GM12801 (cell line): ENCODE results near the gene NLRP9.
"Not testable (repeated sequence)": the region's sequence is repeated elsewhere in the genome, so short reads cannot be mapped to it uniquely, and the experiment has no call there.

Experiments
- TF ChIP-seq, protein P1 (sequence below): IDR thresholded peaks from one replicate; pipeline ENCODE4 v1.5.1; 2011; ENCODE audit warnings: control low read depth; ENCODE audit not compliant: insufficient read length; ENCODE audit errors: extremely low read depth

The NLRP9 gene

DNA sequence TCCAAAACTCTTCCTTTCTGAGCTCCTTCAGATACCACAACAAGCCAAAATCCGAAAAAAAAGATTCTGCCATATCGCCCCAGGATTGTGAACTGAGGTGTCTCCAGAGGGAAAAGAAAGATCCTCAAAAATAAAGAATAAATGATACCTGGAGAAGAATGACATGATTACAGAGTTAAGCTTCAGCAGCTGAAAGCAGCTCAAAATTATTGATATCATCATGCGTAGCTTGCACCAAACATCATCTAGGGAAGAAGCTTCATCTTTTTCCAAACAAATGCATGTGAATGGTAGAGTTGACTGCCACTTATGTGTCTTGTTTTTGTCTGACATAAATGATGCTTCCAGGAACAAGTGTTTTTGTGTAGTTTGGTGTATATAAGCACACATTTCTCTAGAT, at the start of gene NLRP9:
TSS of gene NLRP9 (minus strand) at position 101 of the 400 bp plus-strand sequence. CDS start at position 73, 28 bp downstream.
- TF ChIP-seq, protein P1, sequence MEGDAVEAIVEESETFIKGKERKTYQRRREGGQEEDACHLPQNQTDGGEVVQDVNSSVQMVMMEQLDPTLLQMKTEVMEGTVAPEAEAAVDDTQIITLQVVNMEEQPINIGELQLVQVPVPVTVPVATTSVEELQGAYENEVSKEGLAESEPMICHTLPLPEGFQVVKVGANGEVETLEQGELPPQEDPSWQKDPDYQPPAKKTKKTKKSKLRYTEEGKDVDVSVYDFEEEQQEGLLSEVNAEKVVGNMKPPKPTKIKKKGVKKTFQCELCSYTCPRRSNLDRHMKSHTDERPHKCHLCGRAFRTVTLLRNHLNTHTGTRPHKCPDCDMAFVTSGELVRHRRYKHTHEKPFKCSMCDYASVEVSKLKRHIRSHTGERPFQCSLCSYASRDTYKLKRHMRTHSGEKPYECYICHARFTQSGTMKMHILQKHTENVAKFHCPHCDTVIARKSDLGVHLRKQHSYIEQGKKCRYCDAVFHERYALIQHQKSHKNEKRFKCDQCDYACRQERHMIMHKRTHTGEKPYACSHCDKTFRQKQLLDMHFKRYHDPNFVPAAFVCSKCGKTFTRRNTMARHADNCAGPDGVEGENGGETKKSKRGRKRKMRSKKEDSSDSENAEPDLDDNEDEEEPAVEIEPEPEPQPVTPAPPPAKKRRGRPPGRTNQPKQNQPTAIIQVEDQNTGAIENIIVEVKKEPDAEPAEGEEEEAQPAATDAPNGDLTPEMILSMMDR = no peak

DNA sequence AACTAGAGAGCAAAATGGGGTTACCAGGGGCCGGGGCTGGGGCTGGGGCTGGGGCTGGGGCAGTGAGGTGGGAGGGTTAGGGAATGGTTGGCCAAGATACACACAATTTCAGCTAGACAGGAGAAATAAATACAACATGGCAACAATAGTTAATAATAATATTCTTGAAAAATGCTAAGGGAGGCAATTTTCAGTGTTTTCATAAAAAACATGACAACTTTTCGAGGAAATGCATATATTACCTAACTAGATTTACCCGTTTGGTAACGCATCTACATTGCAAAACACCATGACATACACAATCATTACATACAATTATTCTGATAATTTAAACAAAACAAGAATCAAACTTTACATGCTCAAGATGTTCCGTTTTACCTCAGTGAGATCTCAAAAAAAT, 42.9 kb upstream of the NLRP9 start:
- TF ChIP-seq, protein P1 = no peak

DNA sequence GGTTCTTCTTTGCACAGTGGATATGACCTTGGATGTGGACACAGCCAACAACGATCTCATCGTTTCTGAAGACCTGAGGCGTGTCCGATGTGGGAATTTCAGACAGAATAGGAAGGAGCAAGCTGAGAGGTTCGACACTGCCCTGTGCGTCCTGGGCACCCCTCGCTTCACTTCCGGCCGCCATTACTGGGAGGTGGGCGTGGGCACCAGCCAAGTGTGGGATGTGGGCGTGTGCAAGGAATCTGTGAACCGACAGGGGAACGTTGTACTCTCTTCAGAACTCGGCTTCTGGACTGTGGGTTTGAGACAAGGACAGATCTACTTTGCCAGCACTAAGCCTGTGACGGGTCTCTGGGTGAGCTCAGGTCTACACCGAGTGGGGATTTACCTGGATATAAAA, 40.1 kb upstream of the NLRP9 start:
- TF ChIP-seq, protein P1 = no peak

DNA sequence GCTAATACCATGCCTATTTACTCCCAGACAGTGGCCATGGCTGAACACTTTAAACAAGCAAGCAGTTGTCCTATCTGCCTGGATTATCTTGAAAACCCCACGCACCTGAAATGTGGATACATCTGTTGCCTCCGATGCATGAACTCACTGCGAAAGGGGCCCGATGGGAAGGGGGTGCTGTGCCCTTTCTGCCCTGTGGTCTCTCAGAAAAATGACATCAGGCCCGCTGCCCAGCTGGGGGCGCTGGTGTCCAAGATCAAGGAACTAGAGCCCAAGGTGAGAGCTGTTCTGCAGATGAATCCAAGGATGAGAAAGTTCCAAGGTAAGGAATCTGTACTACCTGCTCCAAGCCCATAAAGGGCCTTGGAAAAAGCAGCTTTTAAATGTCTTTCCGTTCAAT, 39.3 kb upstream of the NLRP9 start:
- TF ChIP-seq, protein P1 = no peak

DNA sequence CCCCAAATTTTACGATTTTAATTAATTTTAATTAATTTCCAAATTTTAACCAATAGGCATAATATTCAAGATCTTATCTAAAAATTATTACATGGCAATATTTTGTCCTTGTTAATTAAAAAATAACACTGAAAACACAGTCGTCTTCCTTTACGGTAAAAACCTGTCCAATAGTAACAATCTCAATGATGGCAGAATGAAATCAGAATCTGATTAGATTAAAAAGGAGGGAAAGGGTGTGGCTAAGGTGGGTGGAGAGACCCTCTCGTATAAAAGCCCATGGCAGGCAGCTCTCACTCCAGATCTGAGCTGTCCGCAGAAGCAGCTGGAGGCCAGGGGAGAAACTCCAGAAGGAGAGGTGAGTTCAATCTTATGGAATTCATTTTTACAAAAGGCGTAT, 30.6 kb upstream of the NLRP9 start, which contains the start of gene RFPL4AL1:
TSS of gene RFPL4AL1 (plus strand) at position 301 of the 400 bp plus-strand sequence. CDS start 2,687 bp downstream, outside the sequence.
- TF ChIP-seq, protein P1 = not testable (repeated sequence)

DNA sequence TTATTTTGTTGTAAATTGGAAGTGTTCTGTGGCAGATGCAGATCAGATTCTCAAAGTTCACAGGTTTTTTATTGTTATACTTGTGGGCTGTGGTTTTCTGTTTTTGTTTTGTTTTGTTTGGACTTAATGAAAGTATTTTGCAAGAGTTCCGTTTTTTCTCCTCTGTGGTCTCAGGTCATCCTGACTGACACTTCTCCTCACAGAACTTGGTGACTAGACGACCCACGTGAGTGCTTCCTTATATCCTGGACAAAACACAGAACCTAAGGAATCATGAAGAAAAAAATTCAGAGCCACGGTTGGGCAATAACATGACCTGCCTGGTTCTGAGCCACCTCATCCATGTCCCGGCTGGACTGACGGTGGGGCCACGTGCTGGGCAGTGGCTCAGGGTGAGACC, 28.3 kb upstream of the NLRP9 start:
- TF ChIP-seq, protein P1 = no peak

DNA sequence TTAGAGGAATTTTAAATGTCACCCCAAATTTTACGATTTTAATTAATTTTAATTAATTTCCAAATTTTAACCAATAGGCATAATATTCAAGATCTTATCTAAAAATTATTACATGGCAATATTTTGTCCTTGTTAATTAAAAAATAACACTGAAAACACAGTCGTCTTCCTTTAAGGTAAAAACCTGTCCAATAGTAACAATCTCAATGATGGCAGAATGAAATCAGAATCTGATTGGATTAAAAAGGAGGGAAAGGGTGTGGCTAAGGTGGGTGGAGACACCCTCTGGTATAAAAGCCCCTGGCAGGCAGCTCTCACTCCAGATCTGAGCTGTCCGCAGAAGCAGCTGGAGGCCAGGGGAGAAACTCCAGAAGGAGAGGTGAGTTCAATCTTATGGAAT, 20.6 kb upstream of the NLRP9 start, which contains the start of gene RFPL4A:
TSS of gene RFPL4A (plus strand) at position 301 of the 400 bp plus-strand sequence. CDS start 2,704 bp downstream, outside the sequence.
- TF ChIP-seq, protein P1 = not testable (repeated sequence)

DNA sequence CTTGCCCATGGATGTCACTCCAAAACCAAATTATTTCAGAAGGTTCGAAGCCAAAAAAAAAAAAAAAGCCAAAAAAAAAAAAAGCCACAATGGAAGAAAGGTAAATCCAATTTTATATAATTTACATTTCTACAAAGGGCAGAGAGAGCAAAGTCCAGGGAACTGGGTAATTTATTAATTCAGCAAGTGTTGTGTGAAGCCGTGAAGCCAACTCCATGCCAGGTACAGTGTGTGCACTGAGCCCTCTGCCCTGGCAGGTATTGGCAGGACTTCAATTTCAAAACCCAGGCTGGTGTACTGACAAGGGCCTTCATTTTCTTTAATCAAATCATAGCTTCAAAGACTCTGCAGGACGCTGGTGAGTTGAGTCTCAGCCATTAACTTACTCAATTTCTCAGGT, 15.2 kb upstream of the NLRP9 start:
- TF ChIP-seq, protein P1 = no peak
